ENCODE data around the gene EBF3. TPM values are rescaled to one million over a fixed set of nuclear protein-coding genes. Genes with fewer than 3 reads are reported as not detected.

Gene EBF3
- total and polyA plus RNA-seq, 9 of the 15 experiments (the other 6 are each of a cell fraction or from before 2014, with no cell fraction given) = not detected

- DNase-seq (ENCODE audit: extremely low read depth in 1 of 4, low spot score in 3 of 4) (no peak), ATAC-seq (no peak), FAIRE-seq (no peak)
- ChIA-PET CTCF (ENCODE audit: low intra/inter-chr PET ratio) (no interaction called here), POLR2A (no interaction called here)
- WGBS (ENCODE audit: insufficient coverage, low coverage, missing lambda C conversion rate) = 8% methylated on average over 8 of the region's 8 CpGs
- BruUV-seq (replicated peaks) = no TSS peak
- H3K4me2 ChIP-seq (ENCODE audit: insufficient read depth, low read length) = no peak overlapping the region
- H2AFZ ChIP-seq (ENCODE audit: low read depth, low read length) = no peak overlapping the region
- no peak overlapping the region for H3K9ac ChIP-seq (ENCODE audit: insufficient read depth in 1 of 2, low read depth in 2 of 2, low read length in 2 of 2)
- no peaks in the 10 kb centered on the region for H4K20me1 ChIP-seq (replicated peaks; ENCODE audit: control insufficient read depth, insufficient read depth, low read length)
- H3K79me2 ChIP-seq (ENCODE audit: control insufficient read depth, insufficient read depth, low read length) = no peaks in the 10 kb centered on the region
- no peaks in the 10 kb centered on the region for H3K9me1 ChIP-seq (ENCODE audit: control insufficient read depth, insufficient read depth, low read length)
- no peaks in the 10 kb centered on the region for H3K4me1 ChIP-seq (replicated peaks in 1 of 2; ENCODE audit: control insufficient read depth in 2 of 2, insufficient read depth in 2 of 2, low read length in 2 of 2)
- H3K27ac ChIP-seq (ENCODE audit: extremely low read depth, low read depth, low read length) = no peak overlapping the region
- intact Hi-C loops (cut with micrococcal nuclease) = no loop called here
- no peaks in the 10 kb centered on the region for H3K36me3 ChIP-seq (ENCODE audit: control insufficient read depth, insufficient read depth, low read length)
- in situ Hi-C loops (cut with MboI) = no loop called here
- H3K9me3 ChIP-seq (replicated peaks; ENCODE audit: control insufficient read depth, insufficient read depth, low read depth, low read length) = no peaks in the 10 kb centered on the region
- no peak overlapping the region for H3K4me3 ChIP-seq
- H3K27me3 ChIP-seq (ENCODE audit: control insufficient read depth in 2 of 2, insufficient read depth in 2 of 2, low read length in 2 of 2) = peaks cover 0 to 12% of the 10 kb centered on the region in 2 experiments; a peak in 3 of 5 replicates
- TF ChIP-seq ZKSCAN8 (CRISPR knock-in tag; IDR thresholded peaks at IDR 0.05) (no peak), TOE1 (IDR thresholded peaks at IDR 0.05; ENCODE audit: borderline replicate concordance) (no peak), TOE1 (CRISPR knock-in tag; IDR thresholded peaks at IDR 0.05; ENCODE audit: borderline replicate concordance, low read depth) (no peak), PRDM10 (IDR thresholded peaks at IDR 0.05; ENCODE audit: partially characterized antibody) (no peak), ZNF830 (CRISPR knock-in tag; IDR thresholded peaks at IDR 0.05) (no peak), USF2 (CRISPR knock-in tag; IDR thresholded peaks at IDR 0.05) (no peak), ZNF717 (CRISPR knock-in tag; IDR thresholded peaks at IDR 0.05) (no peak), XRCC3 (IDR thresholded peaks at IDR 0.05) (no peak), GTF2A2 (tag; IDR thresholded peaks at IDR 0.05) (no peak), ZNF324 (CRISPR knock-in tag; IDR thresholded peaks at IDR 0.05) (no peak), FOXA1 (IDR thresholded peaks at IDR 0.05; ENCODE audit: borderline replicate concordance) (no peak), ELF4 (CRISPR knock-in tag; IDR thresholded peaks at IDR 0.05) (no peak), GABPA (tag; conservative IDR thresholded peaks at IDR 0.05; ENCODE audit: low read depth) (no peak), CREB5 (CRISPR knock-in tag; IDR thresholded peaks at IDR 0.05) (no peak), MAFF (IDR thresholded peaks at IDR 0.05; ENCODE audit: low read length) (no peak)
Observed at GRCh38 chr10:129945526-129945925, 18.5 kb downstream of the EBF3 start.
